Muscle layer of duodenum (tissue), 2 donors: Measurements from ENCODE around the gene SIGLEC7.

Experiments used
- H3K27ac ChIP-seq: one replicate; pipeline ENCODE4 v1.7.0; 2013; ENCODE audit warnings: mild to moderate bottlenecking, low read length
- H3K27me3 ChIP-seq: one replicate; pipeline ENCODE4 v1.7.0; 2013; ENCODE audit warnings: low read depth, mild to moderate bottlenecking, control low read depth, low read length
- H3K36me3 ChIP-seq, 2 donors: one replicate each; pipeline ENCODE4 v1.7.0; 2013; ENCODE audit warnings: low read length in 2 of 2, control low read depth in 1 of 2, mild to moderate bottlenecking in 1 of 2; ENCODE audit not compliant: insufficient read depth in 2 of 2, control insufficient read depth in 1 of 2
- H3K4me1 ChIP-seq, 2 donors: one replicate each; pipeline ENCODE4 v1.7.0; 2013; ENCODE audit warnings: low read length in 2 of 2, mild to moderate bottlenecking in 2 of 2, control low read depth in 1 of 2, moderate library complexity in 1 of 2; ENCODE audit not compliant: insufficient read depth in 2 of 2, control insufficient read depth in 1 of 2
- H3K4me3 ChIP-seq, 2 donors: one replicate each; pipeline ENCODE4 v1.7.0; 2013; ENCODE audit warnings: low read length in 2 of 2, low read depth in 1 of 2, mild to moderate bottlenecking in 1 of 2
- H3K9me3 ChIP-seq, 2 donors: one replicate each; pipeline ENCODE4 v1.7.0; 2013; ENCODE audit warnings: low read length in 2 of 2, control low read depth in 1 of 2, mild to moderate bottlenecking in 1 of 2; ENCODE audit not compliant: control insufficient read depth in 1 of 2
- donor health status: healthy.

Gene SIGLEC7

DNA sequence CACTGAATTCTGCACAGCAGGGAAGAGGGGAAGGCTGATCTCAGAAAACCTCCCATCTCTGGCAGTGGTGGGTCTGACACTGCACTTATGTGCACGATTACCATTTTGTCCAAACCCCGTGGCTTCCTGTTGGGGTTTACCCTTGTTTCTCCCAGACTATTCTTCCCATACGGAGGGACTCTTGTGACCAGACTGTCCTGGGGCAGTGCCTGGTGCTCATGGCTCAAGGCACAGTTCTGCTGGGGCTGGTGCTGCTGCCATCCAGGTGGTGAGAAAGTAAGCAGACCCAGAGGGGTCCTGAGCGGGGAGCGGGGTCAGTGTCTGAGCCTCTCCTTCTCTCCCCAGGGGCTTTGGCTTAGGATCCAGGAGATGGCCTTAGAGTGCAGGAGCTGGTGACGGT lies 22.5 kb upstream of the SIGLEC7 start:
- Histone ChIP-seq H3K4me3 (no peak overlapping the region), H3K9me3 (no peaks in the 10 kb centered on the region), H3K27me3 (no peaks in the 10 kb centered on the region), H3K36me3 (no peaks in the 10 kb centered on the region), H3K4me1 (no peaks in the 10 kb centered on the region), H3K27ac (no peak overlapping the region)

DNA sequence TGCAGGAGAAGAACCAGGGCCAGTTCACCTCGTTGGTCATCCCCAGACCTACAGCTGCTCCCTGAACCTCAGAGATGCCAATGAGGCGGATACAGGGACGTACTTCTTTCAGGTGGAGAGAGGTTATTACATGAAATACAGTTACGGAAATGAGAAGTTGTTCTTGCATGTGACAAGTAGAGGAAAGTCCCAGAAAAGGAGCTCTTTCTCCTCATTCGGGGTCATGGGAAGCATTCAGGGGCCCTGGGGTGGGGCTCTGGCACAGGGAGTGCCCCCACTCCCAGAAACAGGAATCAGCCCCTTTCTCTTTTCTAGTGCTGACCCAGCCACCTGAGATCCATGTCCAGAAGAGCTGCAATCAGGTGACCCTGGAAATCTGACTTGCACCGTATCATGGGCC lies 21.9 kb upstream of the SIGLEC7 start:
- no peak overlapping the region for H3K4me3 ChIP-seq
- no peaks in the 10 kb centered on the region for H3K36me3 ChIP-seq
- no peaks in the 10 kb centered on the region for H3K27me3 ChIP-seq
- no peak overlapping the region for H3K27ac ChIP-seq
- no peaks in the 10 kb centered on the region for H3K4me1 ChIP-seq
- no peaks in the 10 kb centered on the region for H3K9me3 ChIP-seq

DNA sequence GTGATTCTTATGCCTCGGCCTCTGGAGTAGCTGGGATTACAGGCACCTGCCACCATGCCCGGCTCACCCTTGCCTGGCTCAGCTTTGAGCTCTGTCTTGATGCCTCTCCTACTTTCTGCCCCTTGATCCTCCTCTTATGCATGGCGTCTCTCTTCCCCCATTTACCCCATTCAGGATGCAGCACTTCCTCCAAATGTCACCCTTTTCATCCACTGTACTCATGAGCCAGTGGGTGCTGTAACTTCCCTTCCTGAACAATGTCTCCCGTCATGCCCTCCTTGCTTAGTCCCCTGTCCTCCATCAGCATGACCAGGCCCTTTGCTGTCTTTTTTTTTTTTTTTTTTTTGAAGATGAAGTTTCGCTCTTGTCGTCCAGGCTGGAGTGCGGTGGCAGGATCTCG lies 20.8 kb upstream of the SIGLEC7 start:
- H3K36me3 ChIP-seq, result no peaks in the 10 kb centered on the region
- no peaks in the 10 kb centered on the region for H3K27me3 ChIP-seq
- H3K4me3 ChIP-seq, result no peak overlapping the region
- H3K27ac ChIP-seq, result no peak overlapping the region
- H3K9me3 ChIP-seq, result no peaks in the 10 kb centered on the region
- H3K4me1 ChIP-seq, result no peaks in the 10 kb centered on the region

DNA sequence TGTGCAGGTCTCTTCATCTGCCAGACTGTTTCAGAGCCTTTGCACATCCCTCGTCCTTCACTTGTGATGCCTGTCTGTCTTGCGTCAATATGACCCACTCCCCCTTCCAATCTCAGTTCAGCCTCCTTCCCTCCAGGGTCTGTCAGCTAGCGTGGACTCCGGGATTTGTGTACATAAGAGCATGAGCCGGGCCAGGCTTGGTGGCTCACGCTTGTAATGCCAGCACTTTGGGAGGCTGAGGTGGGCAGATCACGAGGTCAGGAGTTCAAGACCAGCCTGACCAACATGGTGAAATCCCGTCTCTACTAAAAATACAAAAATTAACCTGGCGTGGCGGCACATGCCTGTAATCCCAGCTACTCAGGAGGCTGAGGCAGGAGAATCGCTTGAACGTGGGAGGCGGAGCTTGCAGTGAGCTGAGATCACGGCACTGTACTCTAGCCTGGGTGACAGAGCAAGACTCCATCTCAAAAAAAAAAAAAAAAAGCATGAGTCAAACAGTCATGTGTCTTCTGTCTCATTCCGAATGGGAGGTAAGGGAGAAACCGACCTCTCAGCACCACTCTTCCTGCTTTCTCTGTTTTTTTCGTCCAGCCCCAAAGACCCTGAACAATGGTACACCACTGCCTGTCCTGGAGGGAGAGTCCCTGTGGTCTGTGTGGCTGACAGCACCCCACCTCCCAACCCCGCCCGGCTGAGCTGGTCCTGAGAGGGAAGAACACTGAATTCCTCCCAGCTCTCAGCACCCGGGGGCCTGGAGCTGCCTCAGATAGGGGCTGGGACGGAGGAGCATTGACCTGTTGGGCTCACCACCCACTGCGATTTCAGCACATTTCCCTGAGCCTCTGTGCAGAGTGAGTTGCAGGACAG lies 19.8 kb upstream of the SIGLEC7 start:
- H3K4me1 ChIP-seq, result no peaks in the 10 kb centered on the region
- no peaks in the 10 kb centered on the region for H3K9me3 ChIP-seq
- H3K27me3 ChIP-seq, result no peaks in the 10 kb centered on the region
- no peak overlapping the region for H3K4me3 ChIP-seq
- H3K36me3 ChIP-seq, result no peaks in the 10 kb centered on the region
- H3K27ac ChIP-seq, result peak overlapping the region; percentile 23

DNA sequence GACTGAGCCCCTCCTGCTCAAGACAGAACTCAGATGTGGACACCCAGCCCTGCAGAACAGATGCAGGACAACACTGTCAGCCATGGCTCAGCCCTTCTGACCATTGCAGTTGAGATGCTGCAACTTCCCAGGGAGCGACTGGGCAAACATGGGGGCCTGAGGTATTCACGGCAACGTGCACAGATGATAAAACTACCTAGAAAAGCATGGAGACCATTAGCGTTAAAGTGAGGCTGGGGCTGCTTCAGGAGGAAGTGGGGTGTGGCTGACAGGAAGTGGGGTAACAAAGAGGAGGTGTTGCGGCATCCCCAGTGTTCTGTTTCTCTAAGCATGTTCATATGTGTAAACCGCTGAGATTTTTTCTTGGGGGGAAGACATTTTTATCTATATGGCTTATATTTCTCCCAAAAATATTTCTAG lies 18.7 kb upstream of the SIGLEC7 start:
- no peak overlapping the region for H3K4me3 ChIP-seq
- no peaks in the 10 kb centered on the region for H3K4me1 ChIP-seq
- H3K27ac ChIP-seq, result peak overlapping the region; percentile 23
- H3K36me3 ChIP-seq, result no peaks in the 10 kb centered on the region
- H3K27me3 ChIP-seq, result no peaks in the 10 kb centered on the region
- no peaks in the 10 kb centered on the region for H3K9me3 ChIP-seq

DNA sequence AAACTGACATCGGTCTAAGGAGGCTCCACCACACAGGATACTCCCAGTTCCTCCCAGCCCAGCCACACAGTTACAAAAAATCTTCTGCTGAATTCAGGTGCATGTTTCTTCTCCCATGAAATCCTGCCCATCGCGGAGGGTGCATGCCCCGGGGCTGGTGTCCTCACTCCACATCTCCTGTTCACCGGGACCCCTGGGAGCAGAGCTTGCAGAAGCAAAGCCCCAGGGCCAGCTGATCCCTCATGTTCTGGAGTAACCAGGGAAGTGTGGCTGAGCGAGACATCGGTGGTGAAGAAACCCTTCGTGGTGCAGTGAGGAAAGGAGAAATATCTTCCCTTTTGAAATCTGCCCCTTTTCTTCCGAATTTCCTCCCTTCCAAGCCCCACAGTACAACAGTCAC lies 18.3 kb upstream of the SIGLEC7 start:
- Histone ChIP-seq H3K27ac (peak overlapping the region; percentile 23), H3K4me1 (peaks cover 0 to 3% of the 10 kb centered on the region in 2 donors), H3K36me3 (no peaks in the 10 kb centered on the region), H3K27me3 (no peaks in the 10 kb centered on the region), H3K9me3 (no peaks in the 10 kb centered on the region), H3K4me3 (no peak overlapping the region)

DNA sequence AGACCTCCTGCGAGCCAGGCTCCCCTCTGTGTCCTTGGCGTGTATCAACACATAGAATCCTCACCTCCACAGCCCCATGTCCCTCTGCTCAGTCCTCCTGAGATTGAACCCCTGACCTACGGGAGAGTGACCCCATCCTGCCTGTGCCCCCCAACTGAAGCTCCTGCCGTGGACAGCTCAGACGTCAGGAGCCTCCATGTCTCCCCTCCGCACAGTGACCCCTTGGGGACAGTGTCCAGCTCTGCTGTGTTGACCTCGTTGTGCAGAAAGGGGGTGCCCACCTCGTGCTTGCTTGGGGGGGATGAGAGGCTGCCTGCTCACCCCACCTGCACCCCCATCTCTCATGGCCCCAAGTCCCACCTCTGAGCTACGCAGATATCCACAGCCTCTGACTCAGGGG lies 17.9 kb upstream of the SIGLEC7 start:
- H3K4me1 ChIP-seq, result peaks cover 0 to 3% of the 10 kb centered on the region in 2 donors
- no peak overlapping the region for H3K4me3 ChIP-seq
- H3K27ac ChIP-seq, result peak overlapping the region; percentile 23
- no peaks in the 10 kb centered on the region for H3K9me3 ChIP-seq
- no peaks in the 10 kb centered on the region for H3K36me3 ChIP-seq
- H3K27me3 ChIP-seq, result no peaks in the 10 kb centered on the region

DNA sequence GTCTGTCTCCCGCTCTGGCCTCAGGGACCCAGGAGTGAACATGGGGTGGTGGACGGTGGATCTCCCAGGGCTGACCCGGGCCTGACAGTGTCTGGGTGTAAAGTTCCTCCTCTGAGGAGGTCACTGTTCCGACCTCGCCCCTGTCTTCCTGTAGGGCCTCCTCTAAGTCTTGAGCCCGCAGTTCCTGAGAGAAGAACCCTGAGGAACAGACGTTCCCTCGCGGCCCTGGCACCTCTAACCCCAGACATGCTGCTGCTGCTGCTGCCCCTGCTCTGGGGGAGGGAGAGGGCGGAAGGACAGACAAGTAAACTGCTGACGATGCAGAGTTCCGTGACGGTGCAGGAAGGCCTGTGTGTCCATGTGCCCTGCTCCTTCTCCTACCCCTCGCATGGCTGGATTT lies 17.4 kb upstream of the SIGLEC7 start, which contains the start of gene SIGLEC9:
Gene SIGLEC9 (plus strand): TSS at position 178 of the 400 bp plus-strand sequence. CDS start 69 bp downstream, at position 247.
- Histone ChIP-seq H3K4me1 (peaks cover 0 to 3% of the 10 kb centered on the region in 2 donors), H3K36me3 (no peaks in the 10 kb centered on the region), H3K4me3 (peak within 1 kb of the TSS; percentile 21 to 38), H3K27ac (peak within 1 kb of the TSS; percentile 23), H3K9me3 (no peaks in the 10 kb centered on the region), H3K27me3 (no peaks in the 10 kb centered on the region)

DNA sequence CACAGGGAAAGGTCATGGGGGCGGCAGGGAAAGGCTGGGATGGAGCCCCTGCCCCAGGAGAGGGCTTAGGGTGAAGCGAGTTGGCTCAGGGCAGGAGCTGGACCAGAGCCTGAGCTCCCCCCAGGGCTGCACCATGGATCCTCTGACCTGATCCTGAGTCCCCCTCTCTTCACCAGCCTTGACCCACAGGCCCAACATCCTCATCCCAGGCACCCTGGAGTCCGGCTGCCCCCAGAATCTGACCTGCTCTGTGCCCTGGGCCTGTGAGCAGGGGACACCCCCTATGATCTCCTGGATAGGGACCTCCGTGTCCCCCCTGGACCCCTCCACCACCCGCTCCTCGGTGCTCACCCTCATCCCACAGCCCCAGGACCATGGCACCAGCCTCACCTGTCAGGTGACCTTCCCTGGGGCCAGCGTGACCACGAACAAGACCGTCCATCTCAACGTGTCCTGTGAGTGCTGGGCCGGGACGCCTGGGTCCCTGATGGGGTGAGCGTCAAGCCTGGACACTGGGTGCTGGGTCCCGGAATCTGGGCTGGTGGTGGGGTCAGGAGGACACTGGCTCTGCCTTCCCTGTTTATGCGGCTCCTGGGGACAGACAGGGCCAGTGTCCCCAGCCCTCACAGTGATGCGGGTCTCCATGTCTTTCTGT lies 16.6 kb upstream of the SIGLEC7 start:
- Histone ChIP-seq H3K4me3 (peak overlapping the region; percentile 21 to 38), H3K9me3 (no peaks in the 10 kb centered on the region), H3K27me3 (no peaks in the 10 kb centered on the region), H3K27ac (no peak overlapping the region), H3K36me3 (no peaks in the 10 kb centered on the region), H3K4me1 (peaks cover 0 to 3% of the 10 kb centered on the region in 2 donors)

DNA sequence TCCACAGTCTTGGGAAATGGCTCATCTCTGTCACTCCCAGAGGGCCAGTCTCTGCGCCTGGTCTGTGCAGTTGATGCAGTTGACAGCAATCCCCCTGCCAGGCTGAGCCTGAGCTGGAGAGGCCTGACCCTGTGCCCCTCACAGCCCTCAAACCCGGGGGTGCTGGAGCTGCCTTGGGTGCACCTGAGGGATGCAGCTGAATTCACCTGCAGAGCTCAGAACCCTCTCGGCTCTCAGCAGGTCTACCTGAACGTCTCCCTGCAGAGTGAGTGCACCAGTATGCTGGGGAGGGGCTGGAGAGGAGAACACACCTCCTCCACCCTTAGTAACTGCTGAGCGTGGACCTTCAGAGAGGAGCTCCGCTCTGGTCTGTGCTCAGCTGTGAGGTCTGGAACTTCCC lies 15.1 kb upstream of the SIGLEC7 start:
- H3K27me3 ChIP-seq, result no peaks in the 10 kb centered on the region
- H3K4me3 ChIP-seq, result peak overlapping the region; percentile 0 to 5
- no peaks in the 10 kb centered on the region for H3K9me3 ChIP-seq
- peaks cover 0 to 3% of the 10 kb centered on the region in 2 donors for H3K4me1 ChIP-seq
- H3K27ac ChIP-seq, result peak overlapping the region; percentile 28
- no peaks in the 10 kb centered on the region for H3K36me3 ChIP-seq

DNA sequence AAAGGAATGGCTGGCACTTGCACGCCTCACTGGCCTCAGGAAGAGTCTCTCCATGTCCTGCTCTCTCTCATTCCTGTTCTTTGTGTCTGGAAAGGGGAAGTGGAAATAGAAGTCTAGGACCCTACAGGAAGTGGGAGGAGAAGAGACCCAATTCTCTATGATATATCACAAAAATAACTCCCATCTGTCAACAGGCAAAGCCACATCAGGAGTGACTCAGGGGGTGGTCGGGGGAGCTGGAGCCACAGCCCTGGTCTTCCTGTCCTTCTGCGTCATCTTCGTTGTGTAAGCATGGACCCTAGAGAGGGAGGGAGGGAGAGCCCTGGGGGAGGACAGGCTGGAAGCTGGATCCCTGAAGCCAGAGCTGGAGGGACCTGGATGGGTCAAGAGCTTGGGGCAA lies 14.3 kb upstream of the SIGLEC7 start:
- Histone ChIP-seq H3K27me3 (no peaks in the 10 kb centered on the region), H3K27ac (no peak overlapping the region), H3K36me3 (no peaks in the 10 kb centered on the region), H3K4me3 (no peak overlapping the region), H3K9me3 (no peaks in the 10 kb centered on the region), H3K4me1 (peaks cover 0 to 3% of the 10 kb centered on the region in 2 donors)
